Fibroblast of lung (primary cell): ENCODE measurements around the gene PACRG.

Experiments used
- CTCF ChIP-seq, 2 donors: IDR thresholded peaks in 1 of 2; conservative IDR thresholded peaks in 1 of 2; 1 replicate in 1 of 2; 2 replicates in 1 of 2; pipeline ENCODE4 v1.5.1; 2011 to 2012; ENCODE audit warnings: low read length in 2 of 2, control low read depth in 1 of 2, inconsistent platforms in 1 of 2, low read depth in 1 of 2, mild to moderate bottlenecking in 1 of 2
- EZH2 ChIP-seq: IDR thresholded peaks from 2 replicates; pipeline ENCODE4 v1.5.1; 2012; ENCODE audit warnings: low read length, control low read depth, mild to moderate bottlenecking; ENCODE audit errors: missing control alignments

GRCh38 chr6:162817196-162817595 lies 89.4 kb downstream of the PACRG start:
- TF ChIP-seq CTCF (conservative IDR thresholded peaks at IDR 0.05 in 1 of 2, IDR thresholded peaks at IDR 0.05 in 1 of 2; ENCODE audit: low read depth in 1 of 2, low read length in 2 of 2) (no peak), EZH2 (no peak)
